Caco-2 (cell line): ENCODE data around the gene TMEM236. TPM values are rescaled to one million over a fixed set of nuclear protein-coding genes. Genes with fewer than 3 reads are reported as not detected.

Experiments
- BruUV-seq: library from RNA; stranded (reverse); fragments of 400-500 nt; replicated peaks from 2 replicates; lab custom pipeline; 2021; lab: Mats Ljungman, UMichigan
- CTCF ChIA-PET: fragments of 300-600 bp; sonication (Branson Sonifier 250); formaldehyde crosslinking; loops from one replicate; lab custom pipeline; 2022; ENCODE audit warnings: antibody characterized with exemption; lab: Charles Lee
- POLR2A ChIA-PET: fragments of 300-600 bp; sonication (Branson Sonifier 250); formaldehyde crosslinking; loops from one replicate; lab custom pipeline; 2022; ENCODE audit warnings: antibody characterized with exemption; lab: Charles Lee
- DNase-seq, 2 experiments: peaks; one replicate each; pipeline versions ENCODE4 v3.0.0 to v3.0.0-alpha.2; 2020 to 2022
- H3K27me3 ChIP-seq: replicated peaks from 2 replicates; pipeline ENCODE4 v1.6.0; 2011; ENCODE audit warnings: low read length; ENCODE audit not compliant: control insufficient read depth, insufficient read depth
- H3K36me3 ChIP-seq: 2 replicates; pipeline ENCODE4 v1.5.1; 2011; ENCODE audit warnings: low read length; ENCODE audit not compliant: control insufficient read depth, insufficient read depth
- H3K4me1 ChIP-seq: fragments of 250-450 bp; sonication (Bioruptor Pico); 2 replicates; pipeline ENCODE4 v1.5.1; 2020; ENCODE audit warnings: mild to moderate bottlenecking
- H3K4me3 ChIP-seq: 2 replicates; pipeline ENCODE4 v1.5.1; 2011; ENCODE audit warnings: low read depth, mild to moderate bottlenecking, control low read depth, low read length
- H3K9me3 ChIP-seq: fragments of 250-450 bp; sonication (Bioruptor Pico); 2 replicates; pipeline ENCODE4 v1.5.1; 2020; ENCODE audit warnings: mild to moderate bottlenecking, moderate library complexity
- H3K27ac Mint-ChIP-seq: one replicate; pipeline ENCODE4 v1.8.0; 2022; ENCODE audit warnings: mixed read lengths; ENCODE audit not compliant: unreplicated experiment
- H3K27me3 Mint-ChIP-seq: one replicate; pipeline ENCODE4 v1.8.0; 2022; ENCODE audit warnings: mixed read lengths; ENCODE audit not compliant: insufficient read depth, unreplicated experiment
- H3K36me3 Mint-ChIP-seq: one replicate; pipeline ENCODE4 v1.8.0; 2022; ENCODE audit warnings: mild to moderate bottlenecking, mixed read lengths; ENCODE audit not compliant: insufficient read depth, unreplicated experiment
- H3K4me1 Mint-ChIP-seq: one replicate; pipeline ENCODE4 v1.8.0; 2022; ENCODE audit warnings: low read depth, mixed read lengths; ENCODE audit not compliant: unreplicated experiment
- H3K4me3 Mint-ChIP-seq: one replicate; pipeline ENCODE4 v1.8.0; 2022; ENCODE audit warnings: mild to moderate bottlenecking, moderate library complexity, mixed read lengths; ENCODE audit not compliant: unreplicated experiment
- H3K9me3 Mint-ChIP-seq: one replicate; pipeline ENCODE4 v1.8.0; 2022; ENCODE audit warnings: mixed read lengths; ENCODE audit not compliant: unreplicated experiment
- CTCF ChIP-seq, 2 experiments: fragments of 200-600 bp in 1 of 2; IDR thresholded peaks; 1 replicate in 1 of 2; 2 replicates in 1 of 2; pipeline versions ENCODE4 v1.5.1 to v1.8.0; 2011 to 2022; ENCODE audit warnings: antibody characterized with exemption in 1 of 2, control low read depth in 1 of 2, inconsistent platforms in 1 of 2, low read depth in 1 of 2, low read length in 1 of 2, mild to moderate bottlenecking in 1 of 2, moderate library complexity in 1 of 2; ENCODE audit not compliant: insufficient read depth in 1 of 2, severe bottlenecking in 1 of 2, unreplicated experiment in 1 of 2
- intact Hi-C: fragments of 100-400 bp; cut with micrococcal nuclease; formaldehyde crosslinking; loops from one replicate; pipeline ENCODE4 v1.10.0; 2022; ENCODE audit not compliant: unreplicated experiment
- total RNA-seq: library from RNA; stranded (reverse); gene quantifications from 2 replicates; pipeline ENCODE4 v1.2.3, GENCODE V29; 2022

TMEM236 gene
- total RNA-seq, 1 experiment from 2014 or later = 0.64 TPM

- BruUV-seq = no TSS peak
- Histone ChIP-seq H3K4me3 (no peak overlapping the region), H3K9me3 (no peaks in the 10 kb centered on the region), H3K4me1 (no peaks in the 10 kb centered on the region), H3K36me3 (no peaks in the 10 kb centered on the region), H3K27me3 (no peaks in the 10 kb centered on the region)
- H3K4me1 Mint-ChIP-seq = peaks cover 6% of the 10 kb centered on the region
- H3K27me3 Mint-ChIP-seq = peaks cover 2% of the 10 kb centered on the region
- DNase-seq = no peak
- intact Hi-C loops = no loop called here
- ChIA-PET POLR2A (no interaction called here), CTCF (no interaction called here)
- no peak overlapping the region for H3K4me3 Mint-ChIP-seq
- H3K9me3 Mint-ChIP-seq = no peaks in the 10 kb centered on the region
- no peak overlapping the region for H3K27ac Mint-ChIP-seq
- no peak for TF ChIP-seq CTCF (IDR thresholded peaks at IDR 0.05; ENCODE audit: insufficient read depth in 1 of 2, low read depth in 1 of 2, low read length in 1 of 2, severe bottlenecking in 1 of 2, unreplicated experiment in 1 of 2)
- no peaks in the 10 kb centered on the region for H3K36me3 Mint-ChIP-seq
Measured at GRCh38 chr10:17817316-17817715, 65.3 kb downstream of the TMEM236 start.

- DNase-seq = no peak
- no peak overlapping the region for H3K4me3 Mint-ChIP-seq
- intact Hi-C loops = no loop called here
- Histone ChIP-seq H3K9me3 (no peaks in the 10 kb centered on the region), H3K36me3 (no peaks in the 10 kb centered on the region), H3K4me3 (no peak overlapping the region), H3K27me3 (peaks cover 2% of the 10 kb centered on the region; the same call in 1 of the 2 replicates), H3K4me1 (no peaks in the 10 kb centered on the region)
- peaks cover 6% of the 10 kb centered on the region for H3K4me1 Mint-ChIP-seq
- no TSS peak for BruUV-seq
- POLR2A ChIA-PET = no interaction called here
- no peaks in the 10 kb centered on the region for H3K36me3 Mint-ChIP-seq
- H3K27me3 Mint-ChIP-seq = peaks cover 2% of the 10 kb centered on the region
- H3K27ac Mint-ChIP-seq = no peak overlapping the region
- no peaks in the 10 kb centered on the region for H3K9me3 Mint-ChIP-seq
- CTCF ChIA-PET = no interaction called here
- no peak for TF ChIP-seq CTCF (IDR thresholded peaks at IDR 0.05; ENCODE audit: insufficient read depth in 1 of 2, low read depth in 1 of 2, low read length in 1 of 2, severe bottlenecking in 1 of 2, unreplicated experiment in 1 of 2)
Measured at GRCh38 chr10:17817790-17818189, 65.8 kb downstream of the TMEM236 start.

- Mint-ChIP-seq H3K4me3 (no peak overlapping the region), H3K4me1 (peaks cover 6% of the 10 kb centered on the region), H3K36me3 (no peaks in the 10 kb centered on the region), H3K27ac (no peak overlapping the region), H3K27me3 (peaks cover 11% of the 10 kb centered on the region), H3K9me3 (no peaks in the 10 kb centered on the region)
- no peak for DNase-seq
- no peaks in the 10 kb centered on the region for H3K9me3 ChIP-seq
- CTCF ChIA-PET = interaction anchor here (0.6 to 0.9 kb wide), 2 partner anchors 18 to 1092 kb away, joined by 3 to 4 read pairs; no protein-coding TSS in a partner anchor
- no peak overlapping the region for H3K4me3 ChIP-seq
- TF ChIP-seq CTCF (IDR thresholded peaks at IDR 0.05; ENCODE audit: insufficient read depth in 1 of 2, low read depth in 1 of 2, low read length in 1 of 2, severe bottlenecking in 1 of 2, unreplicated experiment in 1 of 2) = no peak
- BruUV-seq = no TSS peak
- no peaks in the 10 kb centered on the region for H3K36me3 ChIP-seq
- POLR2A ChIA-PET = no interaction called here
- H3K27me3 ChIP-seq = peaks cover 2% of the 10 kb centered on the region; the same call in 1 of the 2 replicates
- H3K4me1 ChIP-seq = no peaks in the 10 kb centered on the region
- intact Hi-C loops = no loop called here
Measured at GRCh38 chr10:17819836-17820235, 67.8 kb downstream of the TMEM236 start.
